SK-N-SH (cell line): ENCODE measurements around the gene AIF1.

Source experiments
- EP300 ChIP-seq, 2 experiments: IDR thresholded peaks; 2 replicates each; pipeline versions ENCODE4 v1.4.0 to v1.6.1; 2012; ENCODE audit warnings: borderline replicate concordance in 1 of 2, low read depth in 1 of 2, low read length in 1 of 2
- EZH2phosphoT487 ChIP-seq: fragments of 200-600 bp; sonication (generic); IDR thresholded peaks from 2 replicates; pipeline ENCODE4 v1.6.1; 2017; ENCODE audit warnings: low read depth, mixed run types, mild to moderate bottlenecking, antibody characterized with exemption, moderate library complexity, borderline replicate concordance
- FOSL2 ChIP-seq: IDR thresholded peaks from 2 replicates; pipeline ENCODE4 v1.4.0; 2012; ENCODE audit warnings: low read depth, mild to moderate bottlenecking, moderate library complexity, borderline replicate concordance
- GABPA ChIP-seq: IDR thresholded peaks from 2 replicates; pipeline ENCODE4 v1.4.0; 2012; ENCODE audit warnings: low read depth, mild to moderate bottlenecking
- POLR2AphosphoS5 ChIP-seq: IDR thresholded peaks from 2 replicates; pipeline ENCODE4 v1.6.1; 2012; ENCODE audit warnings: low read depth, low read length
- SIN3A ChIP-seq: IDR thresholded peaks from 2 replicates; pipeline ENCODE4 v1.6.1; 2012; ENCODE audit warnings: low read depth, mild to moderate bottlenecking, low read length, moderate library complexity, borderline replicate concordance
- SMC3 ChIP-seq: IDR thresholded peaks from 2 replicates; pipeline ENCODE4 v1.6.1; 2012; ENCODE audit warnings: low read depth, low read length, improper control_type of control experiment
- TF ChIP-seq, protein P1 (sequence below): fragments of 200-600 bp; sonication (generic); IDR thresholded peaks from 2 replicates; pipeline ENCODE4 v1.6.1; 2017; ENCODE audit warnings: antibody characterized with exemption, mild to moderate bottlenecking, moderate library complexity

DNA sequence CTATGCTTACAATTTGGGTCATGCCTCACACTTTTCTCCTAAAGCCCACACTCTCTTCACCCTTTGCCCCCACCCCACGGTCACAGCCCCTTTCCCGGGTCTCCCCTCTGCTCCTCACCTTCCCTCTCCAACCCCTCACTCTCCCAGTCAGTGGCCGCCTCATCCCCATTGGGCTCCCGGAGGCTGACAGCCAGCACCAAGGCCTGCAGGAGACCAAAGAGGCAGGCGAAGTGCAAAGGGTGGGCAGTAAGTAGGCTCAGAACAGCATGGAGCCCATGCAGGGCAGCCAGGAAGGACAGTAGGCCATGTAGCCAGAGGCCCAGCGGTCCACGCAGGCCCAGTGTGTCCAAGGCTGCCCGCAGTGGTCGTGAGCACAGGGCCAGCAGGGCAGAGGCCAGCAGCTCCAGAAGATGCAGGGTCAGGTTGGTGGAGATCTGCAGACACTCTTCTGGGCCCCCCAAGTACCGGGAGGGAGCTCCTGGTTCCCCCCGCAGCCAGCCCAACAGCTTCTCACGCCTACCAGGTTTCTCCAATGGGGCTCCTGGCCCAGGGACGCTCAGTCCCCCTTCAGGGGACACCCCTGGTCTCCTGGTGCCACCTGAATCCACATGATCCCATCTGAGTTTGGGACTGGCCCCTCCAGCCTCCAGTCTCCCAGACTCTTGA, 44.1 kb downstream of the AIF1 start:
- TF ChIP-seq FOSL2 (no peak), POLR2AphosphoS5 (no peak), EP300 (IDR thresholded peaks at IDR 0.05; ENCODE audit: borderline replicate concordance in 1 of 2, low read depth in 1 of 2, low read length in 1 of 2) (no peak), EZH2phosphoT487 (no peak), SIN3A (no peak), SMC3 (no peak), GABPA (no peak)
- TF ChIP-seq, protein P1, sequence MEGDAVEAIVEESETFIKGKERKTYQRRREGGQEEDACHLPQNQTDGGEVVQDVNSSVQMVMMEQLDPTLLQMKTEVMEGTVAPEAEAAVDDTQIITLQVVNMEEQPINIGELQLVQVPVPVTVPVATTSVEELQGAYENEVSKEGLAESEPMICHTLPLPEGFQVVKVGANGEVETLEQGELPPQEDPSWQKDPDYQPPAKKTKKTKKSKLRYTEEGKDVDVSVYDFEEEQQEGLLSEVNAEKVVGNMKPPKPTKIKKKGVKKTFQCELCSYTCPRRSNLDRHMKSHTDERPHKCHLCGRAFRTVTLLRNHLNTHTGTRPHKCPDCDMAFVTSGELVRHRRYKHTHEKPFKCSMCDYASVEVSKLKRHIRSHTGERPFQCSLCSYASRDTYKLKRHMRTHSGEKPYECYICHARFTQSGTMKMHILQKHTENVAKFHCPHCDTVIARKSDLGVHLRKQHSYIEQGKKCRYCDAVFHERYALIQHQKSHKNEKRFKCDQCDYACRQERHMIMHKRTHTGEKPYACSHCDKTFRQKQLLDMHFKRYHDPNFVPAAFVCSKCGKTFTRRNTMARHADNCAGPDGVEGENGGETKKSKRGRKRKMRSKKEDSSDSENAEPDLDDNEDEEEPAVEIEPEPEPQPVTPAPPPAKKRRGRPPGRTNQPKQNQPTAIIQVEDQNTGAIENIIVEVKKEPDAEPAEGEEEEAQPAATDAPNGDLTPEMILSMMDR = no peak
